Left renal pelvis (tissue), 4 donors: ENCODE results near the gene NUAK1. TPM values are rescaled to one million over a fixed set of nuclear protein-coding genes. Genes with fewer than 3 reads are reported as not detected.
"Not testable (repeated sequence)": the region's sequence is repeated elsewhere in the genome, so short reads cannot be mapped to it uniquely, and the experiment has no call there.

ENCODE experiments used
- DNase-seq, 4 donors: peaks; one replicate each; pipeline ENCODE4 v3.0.0-alpha.2; 2013; ENCODE audit warnings: low read depth in 4 of 4, low spot score in 3 of 4
- polyA plus RNA-seq, 4 donors: library from polyadenylated mRNA; unstranded; fragments of 120-200 nt; gene quantifications; one replicate each; pipeline ENCODE4 v1.2.1, GENCODE V29; 2013; ENCODE audit not compliant: insufficient read length in 4 of 4

The NUAK1 gene
- polyA plus RNA-seq, 4 donors: 9.3 to 18.2 (median 10.2) TPM

- no peak for DNase-seq
Measured at GRCh38 chr12:106149096-106149784, 10.5 kb upstream of the NUAK1 start.

- DNase-seq: no peak
Measured at GRCh38 chr12:106147956-106148355, 9.2 kb upstream of the NUAK1 start.

GRCh38 chr12:106146987-106147386, 8.2 kb upstream of the NUAK1 start:
- no peak for DNase-seq

GRCh38 chr12:106145539-106146447, 7.0 kb upstream of the NUAK1 start:
- DNase-seq: no peak

- no peak for DNase-seq
Measured at GRCh38 chr12:106144847-106145246, 6.1 kb upstream of the NUAK1 start.

GRCh38 chr12:106142591-106143261, 4.0 kb upstream of the NUAK1 start:
- DNase-seq: no peak

- DNase-seq: not testable (repeated sequence)
Measured at GRCh38 chr12:106141920-106142319, 3.2 kb upstream of the NUAK1 start.

- DNase-seq: no peak
Measured at GRCh38 chr12:106141452-106141851, 2.7 kb upstream of the NUAK1 start.

- DNase-seq: no peak
Measured at GRCh38 chr12:106141003-106141402, 2.2 kb upstream of the NUAK1 start.

- DNase-seq: no peak
Measured at GRCh38 chr12:106140223-106140986, 1.7 kb upstream of the NUAK1 start.

GRCh38 chr12:106139422-106140171, 843 bp upstream of the NUAK1 start:
- DNase-seq: peak in 1 of 4 donors; percentile 65

- no peak for DNase-seq
Measured at GRCh38 chr12:106138357-106138632, 459 bp downstream of the NUAK1 start.

GRCh38 chr12:106137530-106138356, 1.0 kb downstream of the NUAK1 start:
- DNase-seq: no peak

- peak in 2 of 4 donors; percentile 77 to 78 for DNase-seq
Measured at GRCh38 chr12:106136263-106136662, 2.5 kb downstream of the NUAK1 start.

GRCh38 chr12:106135781-106136180, 3.0 kb downstream of the NUAK1 start:
- DNase-seq: no peak

- no peak for DNase-seq
Measured at GRCh38 chr12:106135075-106135474, 3.7 kb downstream of the NUAK1 start.

GRCh38 chr12:106134294-106134949, 4.3 kb downstream of the NUAK1 start:
- DNase-seq: no peak
